GM12864 (cell line): Measurements from ENCODE around the gene ICAM2.

Experiments
- DNase-seq: peaks from one replicate; pipeline ENCODE4 v3.0.0-alpha.2; 2011; ENCODE audit warnings: low read depth
- H3K4me3 ChIP-seq: 2 replicates; pipeline ENCODE4 v1.5.1; 2011; ENCODE audit warnings: mild to moderate bottlenecking, low read depth, low read length, control low read depth
- TF ChIP-seq, protein P1 (sequence below): IDR thresholded peaks from 2 replicates; pipeline ENCODE4 v1.5.1; 2011; ENCODE audit warnings: low read depth, mild to moderate bottlenecking, moderate library complexity, low read length, control low read depth, inconsistent platforms; ENCODE audit errors: missing control alignments

The ICAM2 gene

GRCh38 chr17:63978272-63979200 is 41.9 kb downstream of the ICAM2 start:
- no peak for DNase-seq
- TF ChIP-seq, protein P1, sequence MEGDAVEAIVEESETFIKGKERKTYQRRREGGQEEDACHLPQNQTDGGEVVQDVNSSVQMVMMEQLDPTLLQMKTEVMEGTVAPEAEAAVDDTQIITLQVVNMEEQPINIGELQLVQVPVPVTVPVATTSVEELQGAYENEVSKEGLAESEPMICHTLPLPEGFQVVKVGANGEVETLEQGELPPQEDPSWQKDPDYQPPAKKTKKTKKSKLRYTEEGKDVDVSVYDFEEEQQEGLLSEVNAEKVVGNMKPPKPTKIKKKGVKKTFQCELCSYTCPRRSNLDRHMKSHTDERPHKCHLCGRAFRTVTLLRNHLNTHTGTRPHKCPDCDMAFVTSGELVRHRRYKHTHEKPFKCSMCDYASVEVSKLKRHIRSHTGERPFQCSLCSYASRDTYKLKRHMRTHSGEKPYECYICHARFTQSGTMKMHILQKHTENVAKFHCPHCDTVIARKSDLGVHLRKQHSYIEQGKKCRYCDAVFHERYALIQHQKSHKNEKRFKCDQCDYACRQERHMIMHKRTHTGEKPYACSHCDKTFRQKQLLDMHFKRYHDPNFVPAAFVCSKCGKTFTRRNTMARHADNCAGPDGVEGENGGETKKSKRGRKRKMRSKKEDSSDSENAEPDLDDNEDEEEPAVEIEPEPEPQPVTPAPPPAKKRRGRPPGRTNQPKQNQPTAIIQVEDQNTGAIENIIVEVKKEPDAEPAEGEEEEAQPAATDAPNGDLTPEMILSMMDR, result no peak
- H3K4me3 ChIP-seq, result no peak overlapping the region

- TF ChIP-seq, protein P1, result no peak
- DNase-seq, result no peak
- H3K4me3 ChIP-seq, result no peak overlapping the region
These were observed 43.7 kb downstream of the ICAM2 start for GRCh38 chr17:63976702-63977101.

DNA sequence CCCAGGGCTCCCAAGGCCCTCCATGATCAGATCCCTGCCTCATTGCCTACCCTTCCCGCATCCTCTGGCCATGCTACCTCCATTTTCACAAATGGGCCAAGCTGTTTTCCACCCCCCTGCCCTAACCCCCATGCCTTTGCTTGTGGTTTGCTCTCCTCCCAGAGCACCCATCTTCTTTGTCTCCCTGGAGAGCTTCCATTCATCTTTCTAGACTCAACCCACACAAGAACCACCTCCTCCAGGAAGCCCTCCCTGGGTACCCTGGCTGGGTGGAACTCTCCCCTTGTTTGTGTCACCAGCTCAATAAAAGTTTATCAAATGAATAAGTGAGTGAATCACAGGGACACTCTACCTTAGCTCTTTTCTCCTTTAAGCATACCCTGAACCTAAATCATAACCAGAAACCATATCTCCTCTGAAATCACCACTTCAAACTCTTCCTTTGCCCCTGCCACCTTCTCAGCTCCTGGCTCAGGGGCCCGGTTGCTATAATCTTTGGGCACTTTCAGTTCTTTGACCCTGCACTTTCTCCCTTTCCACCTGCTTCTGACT is 44.8 kb downstream of the ICAM2 start:
- H3K4me3 ChIP-seq, result no peak overlapping the region
- TF ChIP-seq, protein P1, result no peak
- no peak for DNase-seq

GRCh38 chr17:63974594-63975192 is 45.7 kb downstream of the ICAM2 start:
- DNase-seq, result no peak
- H3K4me3 ChIP-seq, result no peak overlapping the region
- TF ChIP-seq, protein P1, result no peak

GRCh38 chr17:63973930-63974593 is 46.4 kb downstream of the ICAM2 start:
- TF ChIP-seq, protein P1, result no peak
- H3K4me3 ChIP-seq, result no peak overlapping the region
- DNase-seq, result no peak

DNA sequence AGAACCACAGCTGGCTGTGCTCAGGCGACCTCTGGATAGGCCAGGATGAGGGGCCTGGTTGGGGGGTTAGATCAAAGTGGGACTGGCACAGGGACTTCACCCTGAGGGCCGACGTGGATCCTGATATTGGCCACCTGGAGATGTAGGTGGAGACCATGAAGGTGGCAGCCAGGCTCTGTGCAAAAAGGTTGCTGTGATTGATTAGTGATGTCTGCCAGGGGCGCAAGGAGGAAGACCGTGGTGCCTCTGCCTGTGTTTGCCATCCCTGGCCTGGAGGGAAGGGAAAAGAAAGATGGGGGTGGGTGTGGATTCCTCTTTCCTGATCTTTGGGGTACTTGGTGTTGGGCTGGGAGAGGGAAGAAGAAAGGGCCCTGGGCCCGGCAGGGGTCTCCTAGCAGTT is 47.2 kb downstream of the ICAM2 start:
- DNase-seq, result no peak
- H3K4me3 ChIP-seq, result no peak overlapping the region
- TF ChIP-seq, protein P1, result no peak
